CD4-positive, alpha-beta memory T cell (primary cell): ENCODE measurements around the gene MALAT1. TPM values are rescaled to one million over a fixed set of nuclear protein-coding genes. Genes with fewer than 3 reads are reported as not detected.

Source experiments
- CTCF ChIA-PET: fragments of 350-600 bp; sonication (Branson Sonifier 250); formaldehyde crosslinking; loops from one replicate; lab custom pipeline; 2021; ENCODE audit warnings: inconsistent platforms; ENCODE audit not compliant: partially characterized antibody; lab: Charles Lee
- POLR2A ChIA-PET: fragments of 350-600 bp; sonication (Branson Sonifier 250); formaldehyde crosslinking; loops from one replicate; lab custom pipeline; 2021; ENCODE audit not compliant: partially characterized antibody; lab: Charles Lee
- DNase-seq, 5 donors: peaks; one replicate each; pipeline versions ENCODE4 v3.0.0 to v3.0.0-alpha.2; 2020 to 2022; ENCODE audit warnings: mixed read lengths in 1 of 5
- H3K27ac ChIP-seq: one replicate; pipeline ENCODE4 v1.7.0; 2013; ENCODE audit warnings: low read depth, low read length
- H3K27me3 ChIP-seq: 2 replicates; pipeline ENCODE4 v1.7.0; 2013; ENCODE audit warnings: mild to moderate bottlenecking, low read length, moderate library complexity; ENCODE audit not compliant: insufficient read depth
- H3K36me3 ChIP-seq: 2 replicates; pipeline ENCODE4 v1.7.0; 2013; ENCODE audit warnings: mild to moderate bottlenecking, low read length, moderate library complexity; ENCODE audit not compliant: insufficient read depth
- H3K4me1 ChIP-seq: 2 replicates; pipeline ENCODE4 v1.7.0; 2013; ENCODE audit warnings: mild to moderate bottlenecking, low read length, moderate library complexity; ENCODE audit not compliant: insufficient read depth
- H3K4me3 ChIP-seq, 2 donors: one replicate each; pipeline ENCODE4 v1.7.0; 2013; ENCODE audit warnings: low read length in 2 of 2, mild to moderate bottlenecking in 1 of 2
- H3K9me3 ChIP-seq, 2 donors: one replicate each; pipeline ENCODE4 v1.7.0; 2013; ENCODE audit warnings: low read length in 2 of 2, control low read depth in 1 of 2; ENCODE audit not compliant: control insufficient read depth in 1 of 2
- H3K27ac Mint-ChIP-seq, 7 donors: one replicate each; pipeline ENCODE4 v1.8.0; 2020 to 2021; ENCODE audit warnings: mixed read lengths in 7 of 7, mild to moderate bottlenecking in 6 of 7, inconsistent platforms in 3 of 7, moderate library complexity in 3 of 7
- H3K27me3 Mint-ChIP-seq, 2 donors: one replicate each; pipeline ENCODE4 v1.8.0; 2020 to 2021; ENCODE audit warnings: mixed read lengths in 2 of 2
- H3K36me3 Mint-ChIP-seq, 2 donors: one replicate each; pipeline ENCODE4 v1.8.0; 2020 to 2021; ENCODE audit warnings: mixed read lengths in 2 of 2, inconsistent platforms in 1 of 2, mild to moderate bottlenecking in 1 of 2
- H3K4me1 Mint-ChIP-seq, 4 donors: one replicate each; pipeline ENCODE4 v1.8.0; 2020 to 2021; ENCODE audit warnings: mixed read lengths in 4 of 4, mild to moderate bottlenecking in 1 of 4
- H3K4me3 Mint-ChIP-seq, 8 donors: one replicate each; pipeline ENCODE4 v1.8.0; 2020 to 2021; ENCODE audit warnings: mixed read lengths in 8 of 8, mild to moderate bottlenecking in 7 of 8, moderate library complexity in 6 of 8, inconsistent platforms in 3 of 8
- H3K9me3 Mint-ChIP-seq, 8 donors: one replicate each; pipeline ENCODE4 v1.8.0; 2020 to 2021; ENCODE audit warnings: mixed read lengths in 8 of 8, mild to moderate bottlenecking in 5 of 8, inconsistent platforms in 3 of 8, moderate library complexity in 1 of 8
- intact Hi-C: fragments of 100-400 bp; cut with micrococcal nuclease; formaldehyde crosslinking; loops from one replicate; pipeline ENCODE4 v1.15.1; 2023
- polyA plus RNA-seq, 2 donors: library from polyadenylated mRNA; unstranded; fragments of 300-500 nt; fragmentation: Illumina TruSeq; gene quantifications; one replicate each; pipeline ENCODE4 v1.2.3, GENCODE V29; 2021
- total RNA-seq, 2 experiments: library from RNA; stranded (reverse); gene quantifications; one replicate each; pipeline ENCODE4 v1.2.3, GENCODE V29; 2021

The MALAT1 gene
- total and polyA plus RNA-seq, 4 experiments from 2014 or later: 2,969 to 29,932 (median 16,273) TPM

- Mint-ChIP-seq H3K27ac (peak overlapping the region; percentile 60 to 97 (median 82)), H3K27me3 (no peaks in the 10 kb centered on the region), H3K9me3 (no peaks in the 10 kb centered on the region)
Measured at GRCh38 chr11:65478388-65479183, 20.3 kb upstream of the MALAT1 start.

GRCh38 chr11:65479184-65480145, 19.4 kb upstream of the MALAT1 start:
- peaks cover 20% of the 10 kb centered on the region for H3K4me1 ChIP-seq
- H3K36me3 ChIP-seq: no peaks in the 10 kb centered on the region
- H3K27me3 ChIP-seq: no peaks in the 10 kb centered on the region
- H3K9me3 Mint-ChIP-seq: no peaks in the 10 kb centered on the region
- H3K4me1 Mint-ChIP-seq: peaks cover 10 to 21% (median 17%) of the 10 kb centered on the region in 4 donors
- H3K27ac Mint-ChIP-seq: peak overlapping the region; percentile 27 to 91 (median 66)
- H3K9me3 ChIP-seq: no peaks in the 10 kb centered on the region
- CTCF ChIA-PET: interaction anchor here (0.8 to 7.1 kb wide), 10 partner anchors 8 to 112 kb away, joined by 3 to 86 read pairs (median 4); partner anchors contain the start of gene MALAT1
- H3K4me3 ChIP-seq: no peak overlapping the region
- H3K4me3 Mint-ChIP-seq: peak overlapping the region in 3 of 8 donors; percentile 54 to 70 (median 66)
- POLR2A ChIA-PET: interaction anchor here (0.8 to 25.8 kb wide), 8 partner anchors 8 to 98 kb away, joined by 3 to 1536 read pairs (median 14); partner anchors contain the start of genes MALAT1 and NEAT1
- H3K36me3 Mint-ChIP-seq: peaks cover 0 to 4% of the 10 kb centered on the region in 2 donors
- intact Hi-C loops: no loop called here
- H3K27me3 Mint-ChIP-seq: peaks cover 0 to 1% of the 10 kb centered on the region in 2 donors
- no peak overlapping the region for H3K27ac ChIP-seq
- DNase-seq: peak in 1 of 5 donors; percentile 39

More at GRCh38 chr11:65478388-65479183, 20.3 kb upstream of the MALAT1 start:
- Mint-ChIP-seq H3K36me3 (peaks cover 0 to 4% of the 10 kb centered on the region in 2 donors), H3K4me3 (peak overlapping the region; percentile 8 to 71 (median 33)), H3K4me1 (peaks cover 10 to 21% (median 17%) of the 10 kb centered on the region in 4 donors)
- H3K9me3 ChIP-seq: no peaks in the 10 kb centered on the region
- ChIA-PET CTCF (interaction anchor here (0.7 to 7.1 kb wide), 11 partner anchors 10 to 111 kb away, joined by 3 to 86 read pairs (median 6); partner anchors contain the start of gene MALAT1), POLR2A (interaction anchor here (0.8 to 25.8 kb wide), 19 partner anchors 9 to 217 kb away, joined by 3 to 1536 read pairs (median 5); partner anchors contain the start of genes FAM89B, MALAT1, NEAT1 and PCNX3)
- no peak overlapping the region for H3K4me3 ChIP-seq
- peaks cover 20% of the 10 kb centered on the region for H3K4me1 ChIP-seq
- no peaks in the 10 kb centered on the region for H3K27me3 ChIP-seq
- no peak for DNase-seq
- no peaks in the 10 kb centered on the region for H3K36me3 ChIP-seq
- intact Hi-C loops: no loop called here
- H3K27ac ChIP-seq: no peak overlapping the region

GRCh38 chr11:65482306-65482850, 16.5 kb upstream of the MALAT1 start:
- peaks cover 0 to 1% of the 10 kb centered on the region in 2 donors for H3K27me3 Mint-ChIP-seq
- Histone ChIP-seq H3K36me3 (no peaks in the 10 kb centered on the region), H3K4me1 (peaks cover 10% of the 10 kb centered on the region), H3K9me3 (no peaks in the 10 kb centered on the region), H3K27me3 (no peaks in the 10 kb centered on the region), H3K4me3 (no peak overlapping the region), H3K27ac (no peak overlapping the region)
- ChIA-PET POLR2A (interaction anchor here (24.3 to 25.8 kb wide), 2 partner anchors 18 to 62 kb away, joined by 679 to 1536 read pairs; partner anchors contain the start of genes MALAT1 and NEAT1), CTCF (no interaction called here)
- H3K4me1 Mint-ChIP-seq: peaks cover 5 to 12% (median 7%) of the 10 kb centered on the region in 4 donors
- intact Hi-C loops: no loop called here
- no peaks in the 10 kb centered on the region for H3K9me3 Mint-ChIP-seq
- peak overlapping the region in 1 of 7 donors; percentile 42 for H3K27ac Mint-ChIP-seq
- DNase-seq: no peak
- no peak overlapping the region for H3K4me3 Mint-ChIP-seq
- peaks cover 0 to 2% of the 10 kb centered on the region in 2 donors for H3K36me3 Mint-ChIP-seq

GRCh38 chr11:65485920-65486219, 13.0 kb upstream of the MALAT1 start:
- Mint-ChIP-seq H3K27me3 (peaks cover 0 to 1% of the 10 kb centered on the region in 2 donors), H3K4me1 (peaks cover 0 to 6% (median 5%) of the 10 kb centered on the region in 4 donors), H3K9me3 (no peaks in the 10 kb centered on the region), H3K36me3 (no peaks in the 10 kb centered on the region), H3K27ac (no peak overlapping the region), H3K4me3 (no peak overlapping the region)
- Histone ChIP-seq H3K27me3 (no peaks in the 10 kb centered on the region), H3K36me3 (no peaks in the 10 kb centered on the region), H3K4me1 (peaks cover 6% of the 10 kb centered on the region), H3K27ac (no peak overlapping the region), H3K4me3 (no peak overlapping the region), H3K9me3 (no peaks in the 10 kb centered on the region)
- intact Hi-C loops: no loop called here
- DNase-seq: no peak
- POLR2A ChIA-PET: interaction anchor here (4.1 to 27.2 kb wide), 4 partner anchors 8 to 65 kb away, joined by 32 to 3839 read pairs (median 373); partner anchors contain the start of genes MALAT1 and NEAT1
- CTCF ChIA-PET: interaction anchor here (1.0 kb wide), 1 partner anchor 20 kb away, joined by 3 read pairs; no protein-coding TSS in a partner anchor

- no peak overlapping the region for H3K27ac ChIP-seq
- H3K9me3 ChIP-seq: no peaks in the 10 kb centered on the region
- Mint-ChIP-seq H3K4me3 (no peak overlapping the region), H3K27ac (peak overlapping the region in 2 of 7 donors; percentile 2 to 4), H3K36me3 (no peaks in the 10 kb centered on the region), H3K27me3 (peaks cover 0 to 1% of the 10 kb centered on the region in 2 donors), H3K4me1 (peaks cover 0 to 6% (median 5%) of the 10 kb centered on the region in 4 donors), H3K9me3 (no peaks in the 10 kb centered on the region)
- ChIA-PET CTCF (interaction anchor here (1.4 to 1.8 kb wide), 2 partner anchors 10 to 13 kb away, joined by 4 to 6 read pairs; partner anchors contain the start of gene MALAT1), POLR2A (interaction anchor here (1.4 to 27.2 kb wide), 5 partner anchors 9 to 66 kb away, joined by 3 to 3839 read pairs (median 181); partner anchors contain the start of genes MALAT1 and NEAT1)
- intact Hi-C loops: no loop called here
- peaks cover 6% of the 10 kb centered on the region for H3K4me1 ChIP-seq
- H3K4me3 ChIP-seq: no peak overlapping the region
- H3K36me3 ChIP-seq: no peaks in the 10 kb centered on the region
- DNase-seq: peak in 1 of 5 donors; percentile 9
- H3K27me3 ChIP-seq: no peaks in the 10 kb centered on the region
Measured at GRCh38 chr11:65486570-65487466, 12.0 kb upstream of the MALAT1 start.
